ENCODE results near the gene BTBD9.
"Not testable (repeated sequence)": the region's sequence is repeated elsewhere in the genome, so short reads cannot be mapped to it uniquely, and the experiment has no call there.

The BTBD9 gene

DNA sequence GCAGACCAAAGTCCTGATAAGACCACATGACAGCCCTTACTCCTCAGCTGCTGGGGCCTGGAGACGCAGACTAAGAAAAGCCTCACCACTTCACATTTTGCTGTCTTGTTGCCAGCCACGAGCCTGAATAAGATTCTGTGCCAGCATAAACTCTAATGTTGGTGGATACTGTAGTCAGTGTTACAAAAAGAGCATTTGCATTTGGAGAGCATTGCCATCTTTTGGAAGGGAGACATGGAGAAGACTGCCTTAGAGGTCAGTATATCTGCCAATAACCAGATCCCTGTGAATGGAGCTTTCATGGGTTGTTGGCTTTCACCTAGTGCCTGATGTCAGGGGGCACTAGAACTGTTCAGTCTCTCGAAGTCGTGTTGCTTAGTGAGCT lies 505.0 kb downstream of the BTBD9 start:
- DNase-seq: no peak

GRCh38 chr6:38133932-38134703 lies 505.6 kb downstream of the BTBD9 start:
- DNase-seq: no peak

DNA sequence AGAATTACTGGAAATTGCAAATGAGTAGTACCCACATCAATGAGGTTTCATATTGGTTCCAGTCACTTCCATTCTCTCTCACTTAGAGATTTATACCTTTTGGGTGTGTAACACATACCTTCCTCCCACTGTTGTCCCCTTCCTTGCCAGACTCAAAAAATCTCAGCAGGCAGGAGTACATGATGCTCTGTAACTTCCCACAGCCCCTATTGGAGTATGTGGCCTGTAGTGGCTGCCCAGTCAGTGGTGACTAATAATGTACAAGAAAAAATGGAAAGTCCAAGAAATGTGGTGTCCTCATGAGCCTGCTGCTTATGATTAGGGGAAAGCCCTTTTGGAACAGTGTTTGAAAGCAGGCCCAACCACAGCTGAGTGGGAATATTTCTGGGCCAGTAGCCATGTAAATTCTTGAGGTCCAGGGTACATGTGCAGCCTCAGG lies 508.2 kb downstream of the BTBD9 start:
- DNase-seq: no peak

- no peak for DNase-seq
These were observed 512.4 kb downstream of the BTBD9 start for GRCh38 chr6:38127284-38127683.

DNA sequence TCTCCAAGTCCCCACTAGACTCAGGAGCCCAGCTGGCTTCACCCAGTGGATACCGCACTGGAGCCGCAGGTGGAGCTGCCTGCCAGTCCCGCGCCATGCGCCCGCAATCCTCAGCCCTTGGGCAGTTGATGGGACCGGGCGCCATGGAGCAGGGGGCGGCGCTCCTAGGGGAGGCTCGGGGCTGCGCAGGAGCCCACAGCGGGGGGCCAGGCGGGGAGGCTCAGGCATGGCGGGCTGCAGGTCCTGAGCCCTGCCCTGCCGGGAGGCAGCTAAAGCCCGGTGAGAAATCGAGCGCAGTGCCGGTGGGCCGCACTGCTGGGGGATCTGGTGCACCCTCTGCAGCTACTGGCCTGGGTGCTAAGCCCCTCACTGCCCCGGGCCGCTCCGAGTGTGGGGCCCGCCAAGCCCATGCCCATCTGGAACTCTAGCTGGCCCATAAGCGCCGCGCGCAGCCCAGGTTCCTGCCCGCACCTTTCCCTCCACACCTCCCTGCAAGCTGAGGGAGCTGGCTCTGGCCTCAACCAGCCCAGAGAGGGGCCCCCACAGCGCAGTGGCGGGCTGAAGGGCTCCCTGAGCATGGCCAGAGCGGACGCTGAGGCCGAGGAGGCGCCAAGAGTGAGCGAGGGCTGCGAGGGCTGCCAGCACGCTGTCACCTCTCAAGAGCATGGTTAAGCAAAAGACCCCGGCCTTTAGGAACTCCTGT lies 515.4 kb downstream of the BTBD9 start:
- not testable (repeated sequence) for DNase-seq

GRCh38 chr6:38119516-38119915 lies 520.2 kb downstream of the BTBD9 start:
- no peak for DNase-seq

DNA sequence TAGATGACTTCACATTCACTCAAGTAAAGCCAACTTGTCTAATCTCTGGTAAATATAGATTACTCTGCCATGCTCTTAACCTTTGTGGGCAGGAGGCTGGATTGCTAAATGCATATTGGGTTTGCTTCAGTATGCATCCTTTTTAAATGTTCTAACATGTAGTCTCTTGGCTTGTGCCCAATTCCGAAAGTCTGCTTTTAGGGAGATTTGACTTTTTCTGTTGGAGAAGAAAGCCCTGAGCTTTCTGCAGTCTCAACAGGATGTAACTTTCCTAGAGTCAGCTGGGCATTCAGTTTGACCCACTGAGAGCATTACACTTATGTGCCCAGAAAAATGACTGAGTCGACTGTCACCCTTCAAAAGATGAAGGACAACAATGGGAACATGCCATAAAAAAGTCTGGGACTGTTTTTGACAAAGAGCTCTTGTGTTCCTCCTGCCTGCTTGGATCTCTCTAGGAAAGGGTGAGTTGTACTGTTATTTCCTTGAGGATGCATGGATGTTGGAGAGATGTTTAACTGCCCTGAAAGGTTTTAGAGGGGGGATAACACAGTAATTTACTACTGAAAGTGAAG lies 520.9 kb downstream of the BTBD9 start:
- DNase-seq: no peak

Data from midbrain (tissue), 1 donor.